A549 (cell line): ENCODE data around the gene HOXB7. TPM values are rescaled to one million over a fixed set of nuclear protein-coding genes. Genes with fewer than 3 reads are reported as not detected.

Experiments used
- ATAC-seq, 2 experiments: fragments of 200-7000 bp in 1 of 2; fragments of >200 bp in 1 of 2; cut with Nextera tagmentation in 1 of 2; cut with Tn5 transposase in 1 of 2; 3 replicates each; pipeline versions ENCODE4 v1.8.0 to v1.9.1; 2018 to 2020; ENCODE audit warnings: mild to moderate bottlenecking in 1 of 2, moderate library complexity in 1 of 2
- CTCF ChIA-PET: fragments of 300-600 bp; sonication (Branson Sonifier 250); formaldehyde crosslinking; extraction: SDS; loops from one replicate; lab custom pipeline; 2021; ENCODE audit warnings: antibody characterized with exemption, inconsistent platforms; lab: Yijun Ruan, JAX
- POLR2A ChIA-PET: fragments of 350-600 bp; formaldehyde crosslinking; extraction: SDS; loops from one replicate; lab custom pipeline; 2021; ENCODE audit warnings: antibody characterized with exemption, inconsistent platforms; lab: Yijun Ruan, JAX
- DNase-seq, 2 experiments: peaks; one replicate each; pipeline versions ENCODE4 v3.0.0 to v3.0.0-alpha.2; 2011 to 2016; ENCODE audit warnings: low read depth in 1 of 2, low spot score in 1 of 2
- FAIRE-seq: peaks from 2 replicates; lab custom pipeline; 2011; peaks lifted over from hg19 to GRCh38; lab: Jason Lieb, UNC
- H3K27ac ChIP-seq, 2 experiments: fragments of >200 bp; sonication (Bioruptor Twin); formaldehyde crosslinking; 3 replicates each; pipeline ENCODE4 v1.5.1; 2016 to 2017
- H3K4me1 ChIP-seq: fragments of >200 bp; sonication (Bioruptor Twin); formaldehyde crosslinking; 3 replicates; pipeline ENCODE4 v1.6.1; 2016
- H3K4me2 ChIP-seq: fragments of >200 bp; sonication (Bioruptor Twin); formaldehyde crosslinking; 3 replicates; pipeline ENCODE4 v1.6.1; 2016
- H3K4me3 ChIP-seq: fragments of >200 bp; sonication (Bioruptor Twin); formaldehyde crosslinking; 3 replicates; pipeline ENCODE4 v1.5.1; 2016
- H3K9me3 ChIP-seq: fragments of >200 bp; sonication (Bioruptor Twin); formaldehyde crosslinking; 3 replicates; pipeline ENCODE4 v1.6.1; 2016
- BHLHE40 ChIP-seq: IDR thresholded peaks from 2 replicates; pipeline ENCODE4 v1.6.1; 2012; ENCODE audit warnings: low read depth, low read length, inconsistent platforms
- CBX2 ChIP-seq: fragments of 200-600 bp; sonication (generic); IDR thresholded peaks from 2 replicates; pipeline ENCODE4 v1.6.1; 2016; ENCODE audit warnings: low read depth, mild to moderate bottlenecking, borderline replicate concordance
- CEBPB ChIP-seq, 2 experiments: fragments of >200 bp in 1 of 2; sonication (Bioruptor Twin) in 1 of 2; formaldehyde crosslinking in 1 of 2; IDR thresholded peaks; 2 replicates each; pipeline ENCODE4 v1.6.1; 2012 to 2016
- CHD2 ChIP-seq: fragments of 150-350 bp; IDR thresholded peaks from 2 replicates; pipeline ENCODE4 v1.6.1; 2014; ENCODE audit warnings: low read length; ENCODE audit not compliant: partially characterized antibody
- EHF ChIP-seq: fragments of 250-450 bp; sonication (Bioruptor Pico); IDR thresholded peaks from 2 replicates; pipeline ENCODE4 v1.5.0; 2020; ENCODE audit warnings: mild to moderate bottlenecking
- ESRRA ChIP-seq: fragments of 150-350 bp; IDR thresholded peaks from 2 replicates; pipeline ENCODE4 v1.6.1; 2014; ENCODE audit warnings: mild to moderate bottlenecking, low read length, borderline replicate concordance
- GATA3 ChIP-seq: IDR thresholded peaks from 2 replicates; pipeline ENCODE4 v1.6.1; 2012; ENCODE audit warnings: borderline replicate concordance
- HDAC2 ChIP-seq: fragments of 200-600 bp; sonication (generic); IDR thresholded peaks from 2 replicates; pipeline ENCODE4 v1.6.1; 2016
- HOXA7 ChIP-seq: fragments of 250-450 bp; sonication (Bioruptor Pico); IDR thresholded peaks from 2 replicates; pipeline ENCODE4 v1.5.0; 2020; ENCODE audit warnings: mild to moderate bottlenecking, moderate library complexity
- MAFK ChIP-seq: fragments of 450-650 bp; IDR thresholded peaks from 2 replicates; pipeline ENCODE4 v1.6.1; 2014; ENCODE audit not compliant: partially characterized antibody
- MYC ChIP-seq: IDR thresholded peaks from 2 replicates; pipeline ENCODE4 v1.6.1; 2012; ENCODE audit warnings: mild to moderate bottlenecking, inconsistent platforms, low read length, improper control_type of control experiment, borderline replicate concordance
- NPAS2 ChIP-seq: fragments of 250-450 bp; sonication (Bioruptor Pico); IDR thresholded peaks from 2 replicates; pipeline ENCODE4 v1.8.0; 2022; ENCODE audit warnings: mild to moderate bottlenecking, moderate library complexity, borderline replicate concordance
- NR3C1 ChIP-seq: fragments of >200 bp; sonication (Bioruptor Twin); formaldehyde crosslinking; IDR thresholded peaks from 3 replicates; pipeline ENCODE4 v1.6.1; 2017
- PHF8 ChIP-seq: fragments of 200-600 bp; sonication (generic); IDR thresholded peaks from 2 replicates; pipeline ENCODE4 v1.6.1; 2016; ENCODE audit warnings: low read depth, mild to moderate bottlenecking, antibody characterized with exemption, moderate library complexity, borderline replicate concordance
- RAD21 ChIP-seq, 2 experiments: fragments of >200 bp in 1 of 2; sonication (Bioruptor Twin) in 1 of 2; formaldehyde crosslinking in 1 of 2; IDR thresholded peaks in 1 of 2; conservative IDR thresholded peaks in 1 of 2; 2 replicates in 1 of 2; 3 replicates in 1 of 2; pipeline ENCODE4 v1.6.1; 2012 to 2018; ENCODE audit warnings: inconsistent platforms in 1 of 2
- RARB ChIP-seq: fragments of 250-450 bp; sonication (Bioruptor Pico); IDR thresholded peaks from 2 replicates; pipeline ENCODE4 v1.8.0; 2021; ENCODE audit warnings: mild to moderate bottlenecking, moderate library complexity
- RCOR1 ChIP-seq: fragments of 150-350 bp; IDR thresholded peaks from 2 replicates; pipeline ENCODE4 v1.6.1; 2014; ENCODE audit warnings: antibody characterized with exemption, low read length, low read depth
- RNF2 ChIP-seq: fragments of 200-600 bp; sonication (generic); IDR thresholded peaks from 2 replicates; pipeline ENCODE4 v1.6.1; 2016; ENCODE audit warnings: low read depth, mild to moderate bottlenecking, antibody characterized with exemption, moderate library complexity, borderline replicate concordance
- SMC3 ChIP-seq: fragments of >200 bp; sonication (Bioruptor Twin); formaldehyde crosslinking; IDR thresholded peaks from 3 replicates; pipeline ENCODE4 v1.6.1; 2018; ENCODE audit warnings: inconsistent platforms
- SREBF2 ChIP-seq: fragments of 450-650 bp; IDR thresholded peaks from 2 replicates; pipeline ENCODE4 v1.6.1; 2014; ENCODE audit warnings: mild to moderate bottlenecking, moderate library complexity
- TFCP2L1 ChIP-seq: fragments of 250-450 bp; sonication (Bioruptor Pico); IDR thresholded peaks from 2 replicates; pipeline ENCODE4 v1.5.0; 2021; ENCODE audit warnings: mild to moderate bottlenecking
- TP53 ChIP-seq: fragments of 250-450 bp; sonication (Bioruptor Pico); IDR thresholded peaks from 2 replicates; pipeline ENCODE4 v1.5.0; 2021; ENCODE audit warnings: mild to moderate bottlenecking, moderate library complexity
- ZC3H11A ChIP-seq: fragments of 450-650 bp; IDR thresholded peaks from 2 replicates; pipeline ENCODE4 v1.6.1; 2014; ENCODE audit warnings: antibody characterized with exemption, mild to moderate bottlenecking
- WGBS: methylation state at CpG from one replicate; pipeline ENCODE4 v1.1.6; 2017; ENCODE audit errors: missing lambda C conversion rate; 5-methylcytosine and 5-hydroxymethylcytosine counted together
- polyA plus RNA-seq, 4 experiments: library from polyadenylated mRNA; depleted of rRNA in 3 of 4; stranded (reverse); fragments of >200 nt; fragmentation: RNase III in 1 of 4; extraction: RNeasy Plus Mini Kit Qiagen cat#74134 plus additional on column Dnase treatment in 1 of 4; gene quantifications; 2 replicates in 3 of 4; 3 replicates in 1 of 4; pipeline ENCODE4 v1.2.3, GENCODE V29; 2011 to 2017
- TF ChIP-seq, protein P1 (sequence below): fragments of >200 bp; sonication (Bioruptor Twin); formaldehyde crosslinking; IDR thresholded peaks from 2 replicates; pipeline ENCODE4 v1.6.1; 2016
- TF ChIP-seq, protein P2 (sequence below): fragments of 250-450 bp; sonication (Bioruptor Pico); IDR thresholded peaks from 2 replicates; pipeline ENCODE4 v1.5.0; 2021; ENCODE audit warnings: mild to moderate bottlenecking, moderate library complexity, borderline replicate concordance
- TF ChIP-seq, protein P3 (sequence below): fragments of >200 bp; sonication (Bioruptor Twin); formaldehyde crosslinking; IDR thresholded peaks from 3 replicates; pipeline ENCODE4 v1.6.1; 2016
- TF ChIP-seq, protein P4 (sequence below): IDR thresholded peaks from 2 replicates; pipeline ENCODE4 v1.6.1; 2012

The HOXB7 gene
- polyA plus RNA-seq, 2 of the 4 experiments (the other 2 are of a cell fraction), result 22.3 to 32.3 TPM

DNA sequence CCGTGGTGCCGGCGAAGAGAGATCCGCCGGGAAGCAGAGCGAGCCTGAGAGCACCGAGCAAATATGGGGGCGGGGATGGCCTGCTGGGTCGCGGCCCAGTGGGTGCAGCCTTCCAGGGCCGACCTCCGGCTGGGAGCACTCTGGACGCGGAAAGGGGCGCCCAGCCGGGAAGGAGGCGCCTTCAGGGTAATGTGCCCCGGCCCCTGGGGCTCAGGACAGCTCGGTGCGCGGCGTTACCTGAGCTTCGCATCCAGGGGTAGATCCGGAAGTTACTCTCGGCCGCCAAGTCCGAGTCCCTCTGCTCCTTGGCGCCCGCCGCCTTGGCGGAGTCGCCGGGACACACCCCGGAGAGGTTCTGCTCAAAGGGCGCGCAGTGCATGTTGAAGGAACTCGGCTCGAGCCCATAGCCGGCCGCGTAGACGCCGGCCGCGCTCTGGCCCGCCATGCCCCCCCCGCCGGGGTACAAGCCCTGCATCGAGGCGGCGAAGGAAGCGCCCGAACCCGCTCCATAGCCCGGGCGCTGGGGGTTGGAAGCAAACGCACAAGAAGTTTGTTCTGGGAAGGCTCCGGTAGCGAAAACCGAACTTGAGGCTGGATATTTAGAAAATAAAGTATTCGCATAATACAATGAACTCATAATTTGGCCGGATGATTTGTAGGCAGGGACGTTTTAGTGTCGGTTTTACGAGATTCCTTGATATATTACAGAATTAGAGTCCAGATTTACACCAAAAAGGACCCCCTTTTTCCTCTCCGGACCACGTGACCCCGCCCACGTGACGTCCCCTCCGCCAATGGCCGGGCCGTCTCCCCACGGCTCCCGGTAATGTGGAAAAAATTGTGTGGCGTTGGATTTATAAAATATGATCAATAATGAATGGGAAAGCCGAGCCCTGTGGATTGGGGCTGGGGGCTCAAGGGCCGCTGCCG lies at the start of gene HOXB7 (continued):
- TF ChIP-seq, protein P1, sequence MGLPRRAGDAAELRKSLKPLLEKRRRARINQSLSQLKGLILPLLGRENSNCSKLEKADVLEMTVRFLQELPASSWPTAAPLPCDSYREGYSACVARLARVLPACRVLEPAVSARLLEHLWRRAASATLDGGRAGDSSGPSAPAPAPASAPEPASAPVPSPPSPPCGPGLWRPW, result no peak

DNA sequence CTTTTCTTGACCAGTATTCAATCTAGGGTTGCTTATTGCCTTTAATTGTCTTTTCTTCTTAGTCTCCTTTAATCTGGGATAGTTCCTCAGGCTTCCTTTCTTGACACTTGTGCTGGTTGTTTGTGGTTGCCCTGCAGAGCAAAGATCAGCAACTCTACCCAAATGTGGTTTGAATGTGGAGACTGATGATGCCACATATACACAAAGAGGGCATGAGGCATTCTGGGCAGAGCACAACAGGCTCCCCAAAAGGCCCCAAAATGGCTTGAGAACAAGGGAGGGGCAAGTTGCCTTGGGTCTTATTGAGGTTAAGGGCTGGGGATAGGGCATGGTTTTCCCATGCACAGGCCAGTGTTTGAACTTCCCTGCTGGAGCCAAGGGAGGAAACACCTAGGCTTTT lies 45.1 kb upstream of the HOXB7 start:
- Histone ChIP-seq H3K9me3 (no peaks in the 10 kb centered on the region), H3K27ac (no peak overlapping the region), H3K4me2 (no peak overlapping the region), H3K4me1 (no peaks in the 10 kb centered on the region)
- CTCF ChIA-PET, result interaction anchor here (0.7 to 2.2 kb wide), 8 partner anchors 8 to 223 kb away, joined by 3 to 17 read pairs (median 6); no protein-coding TSS in a partner anchor
- no peak for ATAC-seq
- no peak for DNase-seq
- TF ChIP-seq CBX2 (no peak), SREBF2 (no peak), RARB (CRISPR knock-in tag) (no peak), HDAC2 (no peak), EHF (CRISPR knock-in tag) (no peak), ESRRA (no peak), GATA3 (no peak), MYC (no peak), NR3C1 (no peak)
- TF ChIP-seq, protein P2, sequence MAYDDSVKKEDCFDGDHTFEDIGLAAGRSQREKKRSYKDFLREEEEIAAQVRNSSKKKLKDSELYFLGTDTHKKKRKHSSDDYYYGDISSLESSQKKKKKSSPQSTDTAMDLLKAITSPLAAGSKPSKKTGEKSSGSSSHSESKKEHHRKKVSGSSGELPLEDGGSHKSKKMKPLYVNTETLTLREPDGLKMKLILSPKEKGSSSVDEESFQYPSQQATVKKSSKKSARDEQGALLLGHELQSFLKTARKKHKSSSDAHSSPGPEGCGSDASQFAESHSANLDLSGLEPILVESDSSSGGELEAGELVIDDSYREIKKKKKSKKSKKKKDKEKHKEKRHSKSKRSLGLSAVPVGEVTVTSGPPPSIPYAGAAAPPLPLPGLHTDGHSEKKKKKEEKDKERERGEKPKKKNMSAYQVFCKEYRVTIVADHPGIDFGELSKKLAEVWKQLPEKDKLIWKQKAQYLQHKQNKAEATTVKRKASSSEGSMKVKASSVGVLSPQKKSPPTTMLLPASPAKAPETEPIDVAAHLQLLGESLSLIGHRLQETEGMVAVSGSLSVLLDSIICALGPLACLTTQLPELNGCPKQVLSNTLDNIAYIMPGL, result no peak
- TF ChIP-seq, protein P1, result no peak
- TF ChIP-seq, protein P3, sequence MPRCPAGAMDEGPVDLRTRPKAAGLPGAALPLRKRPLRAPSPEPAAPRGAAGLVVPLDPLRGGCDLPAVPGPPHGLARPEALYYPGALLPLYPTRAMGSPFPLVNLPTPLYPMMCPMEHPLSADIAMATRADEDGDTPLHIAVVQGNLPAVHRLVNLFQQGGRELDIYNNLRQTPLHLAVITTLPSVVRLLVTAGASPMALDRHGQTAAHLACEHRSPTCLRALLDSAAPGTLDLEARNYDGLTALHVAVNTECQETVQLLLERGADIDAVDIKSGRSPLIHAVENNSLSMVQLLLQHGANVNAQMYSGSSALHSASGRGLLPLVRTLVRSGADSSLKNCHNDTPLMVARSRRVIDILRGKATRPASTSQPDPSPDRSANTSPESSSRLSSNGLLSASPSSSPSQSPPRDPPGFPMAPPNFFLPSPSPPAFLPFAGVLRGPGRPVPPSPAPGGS, result no peak
- TF ChIP-seq, all 56 proteins: peak for 0
- POLR2A ChIA-PET, result no interaction called here
- no peak for FAIRE-seq
- no peak overlapping the region for H3K4me3 ChIP-seq

DNA sequence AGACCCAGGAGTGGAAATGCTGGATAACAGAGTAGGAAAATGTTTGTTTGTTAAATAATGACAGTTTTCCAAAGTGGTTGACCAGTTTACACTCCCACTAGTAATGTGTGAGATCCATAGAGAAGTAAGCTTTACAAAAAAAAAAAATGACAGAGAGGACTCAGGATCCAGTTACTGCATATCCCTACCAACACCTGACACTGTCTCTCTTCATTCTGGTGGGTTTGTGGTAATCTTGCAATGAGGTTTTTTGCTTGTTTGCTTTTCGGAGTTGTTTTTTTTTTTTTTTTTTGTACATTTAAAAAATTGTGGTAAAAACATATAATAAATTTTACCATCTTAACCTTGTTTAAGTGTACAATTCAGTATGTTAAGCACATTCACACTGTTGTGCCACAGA lies 38.9 kb upstream of the HOXB7 start:
- CTCF ChIA-PET, result interaction anchor here (0.6 to 3.6 kb wide), 9 partner anchors 11 to 1052 kb away, joined by 3 to 34 read pairs (median 3); no protein-coding TSS in a partner anchor

More for the DNA sequence above, 38.9 kb upstream of the HOXB7 start:
- TF ChIP-seq CHD2 (no peak), ESRRA (no peak), BHLHE40 (no peak), RCOR1 (no peak), NPAS2 (CRISPR knock-in tag) (no peak), CEBPB (IDR thresholded peaks at IDR 0.05) (no peak), HOXA7 (CRISPR knock-in tag) (no peak), GATA3 (no peak), RNF2 (no peak), MAFK (no peak), RAD21 (conservative IDR thresholded peaks at IDR 0.05 in 1 of 2, IDR thresholded peaks at IDR 0.05 in 1 of 2) (no peak), ZC3H11A (no peak), PHF8 (no peak), TFCP2L1 (CRISPR knock-in tag) (no peak), CBX2 (no peak), SMC3 (no peak), TP53 (CRISPR knock-in tag) (no peak)
- TF ChIP-seq, protein P4, sequence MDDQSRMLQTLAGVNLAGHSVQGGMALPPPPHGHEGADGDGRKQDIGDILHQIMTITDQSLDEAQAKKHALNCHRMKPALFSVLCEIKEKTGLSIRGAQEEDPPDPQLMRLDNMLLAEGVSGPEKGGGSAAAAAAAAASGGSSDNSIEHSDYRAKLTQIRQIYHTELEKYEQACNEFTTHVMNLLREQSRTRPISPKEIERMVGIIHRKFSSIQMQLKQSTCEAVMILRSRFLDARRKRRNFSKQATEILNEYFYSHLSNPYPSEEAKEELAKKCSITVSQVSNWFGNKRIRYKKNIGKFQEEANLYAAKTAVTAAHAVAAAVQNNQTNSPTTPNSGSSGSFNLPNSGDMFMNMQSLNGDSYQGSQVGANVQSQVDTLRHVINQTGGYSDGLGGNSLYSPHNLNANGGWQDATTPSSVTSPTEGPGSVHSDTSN, result no peak
- TF ChIP-seq, protein P2, result no peak
- Histone ChIP-seq H3K4me1 (peaks cover 6% of the 10 kb centered on the region; the same call in 2 of the 3 replicates), H3K4me3 (no peak overlapping the region), H3K27ac (no peak overlapping the region), H3K9me3 (no peaks in the 10 kb centered on the region), H3K4me2 (no peak overlapping the region)
- no peak for ATAC-seq
- 85% methylated on average over 1 of the region's 1 CpG for WGBS
- no peak for FAIRE-seq
- DNase-seq, result no peak
- POLR2A ChIA-PET, result no interaction called here
